Thyroid gland (tissue), 4 donors: ENCODE data around the gene HS6ST1.

Experiments
- POLR2A ChIP-seq, 2 donors: fragments of 450-650 bp; IDR thresholded peaks; one replicate each; pipeline ENCODE4 v1.6.1; 2017; ENCODE audit warnings: antibody characterized with exemption in 2 of 2, mild to moderate bottlenecking in 2 of 2, moderate library complexity in 1 of 2
- TF ChIP-seq, protein P1 (sequence below), 6 experiments: fragments of 200-600 bp in 3 of 6; fragments of 450-650 bp in 3 of 6; sonication (generic) in 3 of 6; IDR thresholded peaks; one replicate each; pipeline ENCODE4 v1.5.1; 2016 to 2019; ENCODE audit warnings: antibody characterized with exemption in 6 of 6, mild to moderate bottlenecking in 2 of 6, inconsistent platforms in 1 of 6, moderate library complexity in 1 of 6

GRCh38 chr2:128362176-128362888, 43.7 kb upstream of the HS6ST1 start:
- no peak for TF ChIP-seq POLR2A (IDR thresholded peaks at IDR 0.05)
- TF ChIP-seq, protein P1, sequence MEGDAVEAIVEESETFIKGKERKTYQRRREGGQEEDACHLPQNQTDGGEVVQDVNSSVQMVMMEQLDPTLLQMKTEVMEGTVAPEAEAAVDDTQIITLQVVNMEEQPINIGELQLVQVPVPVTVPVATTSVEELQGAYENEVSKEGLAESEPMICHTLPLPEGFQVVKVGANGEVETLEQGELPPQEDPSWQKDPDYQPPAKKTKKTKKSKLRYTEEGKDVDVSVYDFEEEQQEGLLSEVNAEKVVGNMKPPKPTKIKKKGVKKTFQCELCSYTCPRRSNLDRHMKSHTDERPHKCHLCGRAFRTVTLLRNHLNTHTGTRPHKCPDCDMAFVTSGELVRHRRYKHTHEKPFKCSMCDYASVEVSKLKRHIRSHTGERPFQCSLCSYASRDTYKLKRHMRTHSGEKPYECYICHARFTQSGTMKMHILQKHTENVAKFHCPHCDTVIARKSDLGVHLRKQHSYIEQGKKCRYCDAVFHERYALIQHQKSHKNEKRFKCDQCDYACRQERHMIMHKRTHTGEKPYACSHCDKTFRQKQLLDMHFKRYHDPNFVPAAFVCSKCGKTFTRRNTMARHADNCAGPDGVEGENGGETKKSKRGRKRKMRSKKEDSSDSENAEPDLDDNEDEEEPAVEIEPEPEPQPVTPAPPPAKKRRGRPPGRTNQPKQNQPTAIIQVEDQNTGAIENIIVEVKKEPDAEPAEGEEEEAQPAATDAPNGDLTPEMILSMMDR (IDR thresholded peaks at IDR 0.05) = no peak
